H1 (cell line): ENCODE results near the gene BASP1. TPM values are rescaled to one million over a fixed set of nuclear protein-coding genes. Genes with fewer than 3 reads are reported as not detected.

Experiments
- CTCF ChIA-PET: fragments of 300-600 bp; sonication (Branson Sonifier 250); formaldehyde crosslinking; loops from one replicate; lab custom pipeline; 2021; ENCODE audit not compliant: partially characterized antibody; lab: Charles Lee
- POLR2A ChIA-PET: fragments of 300-600 bp; sonication (Branson Sonifier 250); formaldehyde crosslinking; loops from one replicate; lab custom pipeline; 2021; ENCODE audit warnings: inconsistent platforms; ENCODE audit not compliant: partially characterized antibody; lab: Charles Lee
- DNase-seq, 2 experiments: peaks; one replicate each; pipeline versions ENCODE4 v3.0.0 to v3.0.0-alpha.2; 2010 to 2022; ENCODE audit warnings: low spot score in 2 of 2, low read depth in 1 of 2, mixed read lengths in 1 of 2
- FAIRE-seq: peaks from 2 replicates; lab custom pipeline; 2011; peaks lifted over from hg19 to GRCh38; lab: Jason Lieb, UNC
- H2AFZ ChIP-seq: 2 replicates; pipeline ENCODE4 v1.8.1; 2012; ENCODE audit warnings: low read length, inconsistent platforms
- H2AK5ac ChIP-seq: 2 replicates; pipeline ENCODE4 v1.6.1; 2013; ENCODE audit warnings: low read depth, low read length
- H2BK120ac ChIP-seq: replicated peaks from 2 replicates; pipeline ENCODE3; 2013; ENCODE audit warnings: low read depth, low read length, inconsistent platforms
- H2BK12ac ChIP-seq: 2 replicates; pipeline ENCODE4 v1.6.1; 2013; ENCODE audit warnings: low read depth, low read length
- H2BK15ac ChIP-seq: 2 replicates; pipeline ENCODE4 v1.6.1; 2013; ENCODE audit warnings: low read length
- H2BK20ac ChIP-seq: 2 replicates; pipeline ENCODE4 v1.6.1; 2013; ENCODE audit warnings: low read length
- H2BK5ac ChIP-seq: 2 replicates; pipeline ENCODE4 v1.6.1; 2013; ENCODE audit warnings: low read depth, low read length
- H3K14ac ChIP-seq: 2 replicates; pipeline ENCODE4 v1.6.1; 2013; ENCODE audit warnings: inconsistent platforms; ENCODE audit not compliant: insufficient read length
- H3K18ac ChIP-seq: 2 replicates; pipeline ENCODE4 v1.6.1; 2013; ENCODE audit warnings: low read length; ENCODE audit errors: extremely low read depth
- H3K23ac ChIP-seq: 2 replicates; pipeline ENCODE4 v1.6.1; 2013; ENCODE audit warnings: inconsistent platforms; ENCODE audit not compliant: insufficient read length
- H3K23me2 ChIP-seq: 2 replicates; pipeline ENCODE4 v1.6.1; 2013; ENCODE audit warnings: low read depth, low read length
- H3K27ac ChIP-seq: 2 replicates; pipeline ENCODE4 v1.6.1; 2011; ENCODE audit warnings: low read depth, low read length, inconsistent platforms
- H3K27me3 ChIP-seq, 4 experiments: replicated peaks in 1 of 4; 1 replicate in 1 of 4; 2 replicates in 3 of 4; pipeline versions ENCODE4 v1.6.1 to v1.8.1; 2011 to 2013; ENCODE audit warnings: low read length in 3 of 4, mild to moderate bottlenecking in 3 of 4, inconsistent platforms in 2 of 4, mixed read lengths in 2 of 4, moderate library complexity in 1 of 4; ENCODE audit not compliant: control insufficient read depth in 3 of 4, insufficient read depth in 3 of 4; ENCODE audit errors: extremely low read depth in 1 of 4
- H3K36me3 ChIP-seq, 4 experiments: 2 replicates each; pipeline versions ENCODE4 v1.6.1 to v1.8.1; 2011 to 2013; ENCODE audit warnings: mild to moderate bottlenecking in 4 of 4, low read length in 3 of 4, moderate library complexity in 2 of 4, control low read depth in 1 of 4, inconsistent platforms in 1 of 4; ENCODE audit not compliant: insufficient read depth in 4 of 4, control insufficient read depth in 2 of 4
- H3K4ac ChIP-seq: replicated peaks from 2 replicates; pipeline ENCODE3; 2013; ENCODE audit warnings: low read length, low read depth, mixed read lengths, inconsistent platforms; ENCODE audit not compliant: insufficient read length
- H3K4me1 ChIP-seq, 4 experiments: replicated peaks in 1 of 4; 1 replicate in 1 of 4; 2 replicates in 3 of 4; pipeline versions ENCODE4 v1.6.1 to v1.8.1; 2011 to 2013; ENCODE audit warnings: low read length in 3 of 4, inconsistent platforms in 2 of 4, mixed read lengths in 1 of 4; ENCODE audit not compliant: insufficient read depth in 4 of 4, control insufficient read depth in 3 of 4
- H3K4me2 ChIP-seq, 2 experiments: 2 replicates each; pipeline versions ENCODE4 v1.6.1 to v1.8.1; 2011 to 2013; ENCODE audit warnings: low read depth in 2 of 2, low read length in 2 of 2, control low read depth in 1 of 2, inconsistent platforms in 1 of 2, mild to moderate bottlenecking in 1 of 2; ENCODE audit not compliant: insufficient read depth in 1 of 2
- H3K4me3 ChIP-seq, 4 experiments: fragments of 200-600, 300-600 bp in 1 of 4; sonication (generic), shearing (Covaris generic), sonication (Bioruptor Twin) in 1 of 4; 2 replicates each; pipeline versions ENCODE4 v1.5.1 to v1.8.1; 2011 to 2016; ENCODE audit warnings: low read length in 4 of 4, low read depth in 3 of 4, control low read depth in 2 of 4, inconsistent platforms in 2 of 4, mild to moderate bottlenecking in 2 of 4, mixed read lengths in 1 of 4, moderate library complexity in 1 of 4; ENCODE audit not compliant: insufficient read depth in 2 of 4; ENCODE audit errors: extremely low read depth in 1 of 4
- H3K56ac ChIP-seq: replicated peaks from 2 replicates; pipeline ENCODE3; 2013; ENCODE audit warnings: low read depth, mild to moderate bottlenecking, mixed read lengths, low read length, inconsistent platforms; ENCODE audit not compliant: insufficient read length
- H3K79me1 ChIP-seq: 2 replicates; pipeline ENCODE4 v1.6.1; 2013; ENCODE audit warnings: low read depth, low read length, control low read depth
- H3K79me2 ChIP-seq, 2 experiments: 2 replicates each; pipeline versions ENCODE4 v1.6.1 to v1.8.1; 2012 to 2013; ENCODE audit warnings: low read length in 2 of 2, mild to moderate bottlenecking in 2 of 2, inconsistent platforms in 1 of 2; ENCODE audit not compliant: insufficient read depth in 2 of 2, control insufficient read depth in 1 of 2
- H3K9ac ChIP-seq, 4 experiments: replicated peaks in 1 of 4; 1 replicate in 1 of 4; 2 replicates in 3 of 4; pipeline versions ENCODE4 v1.6.1 to v1.8.1; 2011 to 2013; ENCODE audit warnings: low read depth in 3 of 4, low read length in 3 of 4, control low read depth in 2 of 4, mild to moderate bottlenecking in 2 of 4, moderate library complexity in 2 of 4, inconsistent platforms in 1 of 4; ENCODE audit errors: extremely low read depth in 1 of 4
- H3K9me3 ChIP-seq, 2 experiments: 2 replicates each; pipeline versions ENCODE4 v1.6.1 to v1.8.1; 2012 to 2013; ENCODE audit warnings: mild to moderate bottlenecking in 2 of 2, moderate library complexity in 2 of 2, control low read depth in 1 of 2, inconsistent platforms in 1 of 2, low read depth in 1 of 2, low read length in 1 of 2, mixed read lengths in 1 of 2; ENCODE audit not compliant: insufficient read depth in 2 of 2
- H4K20me1 ChIP-seq, 2 experiments: replicated peaks in 1 of 2; 2 replicates each; pipeline versions ENCODE3 to v1.8.1; 2011 to 2013; ENCODE audit warnings: inconsistent platforms in 2 of 2, low read length in 2 of 2, mild to moderate bottlenecking in 1 of 2; ENCODE audit not compliant: insufficient read depth in 2 of 2, control insufficient read depth in 1 of 2
- H4K5ac ChIP-seq: 2 replicates; pipeline ENCODE4 v1.6.1; 2013; ENCODE audit warnings: low read length, low read depth, mixed read lengths, inconsistent platforms; ENCODE audit not compliant: insufficient read length
- H4K8ac ChIP-seq: 2 replicates; pipeline ENCODE4 v1.8.0; 2013; ENCODE audit warnings: mild to moderate bottlenecking, moderate library complexity, low read length, inconsistent platforms; ENCODE audit not compliant: insufficient read depth; ENCODE audit errors: extremely low read depth
- H4K91ac ChIP-seq: replicated peaks from 2 replicates; pipeline ENCODE3; 2013; ENCODE audit warnings: low read length, mixed read lengths, inconsistent platforms; ENCODE audit not compliant: insufficient read length
- CBX5 ChIP-seq: fragments of 300-800, 300-1000 bp; sonication (generic); IDR thresholded peaks from 2 replicates; pipeline ENCODE4 v1.7.1; 2016; ENCODE audit warnings: antibody characterized with exemption, low read length, low read depth
- CBX8 ChIP-seq: fragments of 300-800, 300-1000 bp; sonication (generic); IDR thresholded peaks from 2 replicates; pipeline ENCODE4 v1.7.1; 2016; ENCODE audit warnings: low read depth, low read length, borderline replicate concordance
- CHD1 ChIP-seq: IDR thresholded peaks from 2 replicates; pipeline ENCODE4 v1.6.1; 2012; ENCODE audit warnings: low read depth, low read length, improper control_type of control experiment
- HDAC2 ChIP-seq, 2 experiments: fragments of 300-600 bp in 1 of 2; sonication (generic) in 1 of 2; IDR thresholded peaks; 2 replicates each; pipeline ENCODE4 v1.6.1; 2011 to 2012; ENCODE audit warnings: low read depth in 2 of 2, low read length in 2 of 2, mild to moderate bottlenecking in 2 of 2, moderate library complexity in 2 of 2, borderline replicate concordance in 1 of 2, inconsistent platforms in 1 of 2
- JUN ChIP-seq: IDR thresholded peaks from 2 replicates; pipeline ENCODE4 v1.6.1; 2011; ENCODE audit warnings: low read depth, mild to moderate bottlenecking, improper control_type of control experiment, low read length
- RFX5 ChIP-seq: IDR thresholded peaks from 2 replicates; pipeline ENCODE4 v1.6.1; 2011; ENCODE audit warnings: low read depth, low read length, improper control_type of control experiment, borderline replicate concordance
- RXRA ChIP-seq: IDR thresholded peaks from 2 replicates; pipeline ENCODE4 v1.6.1; 2011; ENCODE audit warnings: low read depth, mild to moderate bottlenecking, low read length, moderate library complexity; ENCODE audit not compliant: insufficient read depth
- SAP30 ChIP-seq: fragments of 300-600 bp; sonication (generic); IDR thresholded peaks from 2 replicates; pipeline ENCODE4 v1.7.1; 2012; ENCODE audit warnings: low read length, moderate library complexity, mild to moderate bottlenecking, inconsistent platforms; ENCODE audit not compliant: insufficient read depth, insufficient replicate concordance
- TEAD4 ChIP-seq: IDR thresholded peaks from 2 replicates; pipeline ENCODE4 v1.6.1; 2012; ENCODE audit warnings: low read depth, low read length, inconsistent platforms, mixed read lengths
- WGBS, 2 experiments: shearing (Covaris generic) in 1 of 2; methylation state at CpG; one replicate each; pipeline versions ENCODE4 v1.1.6 to v1.1.7; 2013 to 2015; ENCODE audit warnings: low lambda C conversion rate in 2 of 2, mixed read lengths in 2 of 2, inconsistent platforms in 1 of 2, low coverage in 1 of 2, missing lambda C conversion rate in 1 of 2; ENCODE audit not compliant: insufficient replicate concordance in 2 of 2, insufficient coverage in 1 of 2, insufficient read length in 1 of 2; ENCODE audit errors: extremely low coverage in 1 of 2, missing lambda C conversion rate in 1 of 2; 5-methylcytosine and 5-hydroxymethylcytosine counted together
- polyA plus RNA-seq, 7 experiments: library from polyadenylated mRNA; depleted of rRNA in 3 of 7; stranded (reverse) in 5 of 7; unstranded in 2 of 7; fragments of >200 nt in 5 of 7; fragments of 200-250 nt in 2 of 7; gene quantifications; 1 replicate in 5 of 7; 2 replicates in 1 of 7; 4 replicates in 1 of 7; pipeline versions ENCODE4 v1.2.1 to v1.2.3, GENCODE V29; 2011 to 2013; ENCODE audit warnings: missing spikeins in 2 of 7, mixed read lengths in 2 of 7
- total RNA-seq: library from RNA; stranded (reverse); fragmentation: NEBNext Ultra II Directional; extraction: Animal tissue kit (Norgen Biotek cat#: 25700); gene quantifications from 2 replicates; pipeline ENCODE4 v1.2.1, GENCODE V29; 2021
- TF ChIP-seq, protein P1 (sequence below), 3 experiments: IDR thresholded peaks; 1 replicate in 2 of 3; 2 replicates in 1 of 3; pipeline versions ENCODE4 v1.5.1 to v1.6.1; 2011; ENCODE audit warnings: low read length in 3 of 3, mild to moderate bottlenecking in 3 of 3, inconsistent platforms in 2 of 3, low read depth in 1 of 3, moderate library complexity in 1 of 3; ENCODE audit not compliant: insufficient read depth in 1 of 3; ENCODE audit errors: control extremely low read depth in 1 of 3

The BASP1 gene
- total and polyA plus RNA-seq, 2 of the 8 experiments (the other 6 are each of a cell fraction or from before 2014, with no cell fraction given) = 95.2 to 104 TPM

DNA sequence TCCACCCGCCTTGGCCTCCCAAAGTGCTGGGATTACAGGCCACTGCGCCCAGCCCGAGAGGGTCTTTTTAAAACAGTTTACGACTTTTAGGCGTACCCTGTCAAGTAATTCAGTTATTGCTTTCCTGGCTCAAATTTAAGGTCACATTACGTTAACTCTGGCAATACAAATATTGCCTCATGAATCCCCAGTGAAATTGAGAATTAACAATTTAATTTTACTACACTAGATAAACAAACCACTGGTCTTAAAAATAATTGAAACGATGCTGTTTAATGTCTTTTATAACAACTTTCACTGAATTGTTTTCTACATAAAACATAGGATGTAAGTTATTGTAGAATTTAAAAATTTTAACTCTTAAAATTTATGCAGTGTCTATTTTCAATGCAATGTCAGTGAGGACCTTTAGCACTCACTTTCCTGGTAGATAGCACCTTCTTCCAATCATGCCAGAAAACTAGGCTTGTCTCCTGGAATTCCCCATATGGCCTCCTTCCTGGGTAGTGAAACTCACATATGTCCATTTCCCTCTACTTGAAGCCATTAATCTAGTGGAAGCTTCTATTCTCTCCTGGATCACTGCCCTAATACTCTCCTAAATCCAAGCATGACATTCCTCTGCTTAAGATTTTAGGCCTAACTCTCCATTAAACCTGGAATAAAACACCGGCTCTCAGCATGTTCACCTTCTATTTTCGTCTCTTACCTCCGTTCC, 13.5 kb downstream of the BASP1 start:
- H2BK15ac ChIP-seq = no peak overlapping the region
- no peak overlapping the region for H4K91ac ChIP-seq
- FAIRE-seq (no peak), DNase-seq (no peak)
- H3K23ac ChIP-seq = no peak overlapping the region
- peaks cover 8 to 20% of the 10 kb centered on the region in 2 experiments for H4K20me1 ChIP-seq
- H3K79me2 ChIP-seq = peaks cover 3 to 88% of the 10 kb centered on the region in 2 experiments
- H3K4me1 ChIP-seq = peaks cover 0 to 9% (median 0%) of the 10 kb centered on the region in 4 experiments; a peak in 2 of 7 replicates
- no peak overlapping the region for H3K9ac ChIP-seq
- POLR2A ChIA-PET = no interaction called here
- H4K8ac ChIP-seq = no peak overlapping the region
- H2BK5ac ChIP-seq = no peak overlapping the region
- H2BK20ac ChIP-seq = no peak overlapping the region
- H3K4me2 ChIP-seq = no peak overlapping the region
- H3K79me1 ChIP-seq = peaks cover 3% of the 10 kb centered on the region; the same call in 1 of the 2 replicates
- no peak overlapping the region for H2AK5ac ChIP-seq
- H3K23me2 ChIP-seq = no peaks in the 10 kb centered on the region
- CTCF ChIA-PET = no interaction called here
- H3K14ac ChIP-seq = no peak overlapping the region
- no peak overlapping the region for H3K27ac ChIP-seq
- no peak overlapping the region for H2AFZ ChIP-seq
- H3K18ac ChIP-seq = no peak overlapping the region
- no peak overlapping the region for H3K56ac ChIP-seq
- no peak overlapping the region for H2BK12ac ChIP-seq
- H3K36me3 ChIP-seq = peaks cover 0 to 16% (median 2%) of the 10 kb centered on the region in 4 experiments; a peak in 3 of 8 replicates
- no peak overlapping the region for H4K5ac ChIP-seq
- H3K4me3 ChIP-seq = no peak overlapping the region
- no peaks in the 10 kb centered on the region for H3K27me3 ChIP-seq
- H2BK120ac ChIP-seq = no peak overlapping the region
- no peak overlapping the region for H3K4ac ChIP-seq
- 91 to 100% methylated on average over 2 to 10 of the region's 10 CpGs for WGBS, 2 experiments
- H3K9me3 ChIP-seq = no peaks in the 10 kb centered on the region
- no peak for TF ChIP-seq HDAC2 (IDR thresholded peaks at IDR 0.05; ENCODE audit: borderline replicate concordance in 1 of 2, low read depth in 2 of 2, low read length in 2 of 2)
- TF ChIP-seq TEAD4 = no peak
- no peak for TF ChIP-seq CHD1
- TF ChIP-seq SAP30 = no peak
- TF ChIP-seq RXRA = no peak
- TF ChIP-seq, protein P1, sequence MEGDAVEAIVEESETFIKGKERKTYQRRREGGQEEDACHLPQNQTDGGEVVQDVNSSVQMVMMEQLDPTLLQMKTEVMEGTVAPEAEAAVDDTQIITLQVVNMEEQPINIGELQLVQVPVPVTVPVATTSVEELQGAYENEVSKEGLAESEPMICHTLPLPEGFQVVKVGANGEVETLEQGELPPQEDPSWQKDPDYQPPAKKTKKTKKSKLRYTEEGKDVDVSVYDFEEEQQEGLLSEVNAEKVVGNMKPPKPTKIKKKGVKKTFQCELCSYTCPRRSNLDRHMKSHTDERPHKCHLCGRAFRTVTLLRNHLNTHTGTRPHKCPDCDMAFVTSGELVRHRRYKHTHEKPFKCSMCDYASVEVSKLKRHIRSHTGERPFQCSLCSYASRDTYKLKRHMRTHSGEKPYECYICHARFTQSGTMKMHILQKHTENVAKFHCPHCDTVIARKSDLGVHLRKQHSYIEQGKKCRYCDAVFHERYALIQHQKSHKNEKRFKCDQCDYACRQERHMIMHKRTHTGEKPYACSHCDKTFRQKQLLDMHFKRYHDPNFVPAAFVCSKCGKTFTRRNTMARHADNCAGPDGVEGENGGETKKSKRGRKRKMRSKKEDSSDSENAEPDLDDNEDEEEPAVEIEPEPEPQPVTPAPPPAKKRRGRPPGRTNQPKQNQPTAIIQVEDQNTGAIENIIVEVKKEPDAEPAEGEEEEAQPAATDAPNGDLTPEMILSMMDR (IDR thresholded peaks at IDR 0.05; ENCODE audit: control extremely low read depth in 1 of 3, insufficient read depth in 1 of 3, low read depth in 1 of 3, low read length in 3 of 3) = no peak
- no peak for TF ChIP-seq CBX5
- no peak for TF ChIP-seq JUN
- TF ChIP-seq CBX8 = no peak
- no peak for TF ChIP-seq RFX5
